22Rv1 (cell line): ENCODE results near the gene PPAN.

ENCODE experiments used
- H3K27ac ChIP-seq: fragments of 450-650 bp; 2 replicates; pipeline ENCODE4 v1.5.1; 2017
- CTCF ChIP-seq: fragments of 450-650 bp; IDR thresholded peaks from 2 replicates; pipeline ENCODE4 v1.5.1; 2017; ENCODE audit warnings: mild to moderate bottlenecking
- ZFX ChIP-seq: fragments of 450-650 bp; IDR thresholded peaks from 2 replicates; pipeline ENCODE4 v1.6.1; 2017; ENCODE audit warnings: antibody characterized with exemption, borderline replicate concordance

PPAN gene

GRCh38 chr19:10141973-10142372 lies 35.8 kb downstream of the PPAN start:
- no peak overlapping the region for H3K27ac ChIP-seq
- TF ChIP-seq ZFX (no peak), CTCF (no peak)

DNA sequence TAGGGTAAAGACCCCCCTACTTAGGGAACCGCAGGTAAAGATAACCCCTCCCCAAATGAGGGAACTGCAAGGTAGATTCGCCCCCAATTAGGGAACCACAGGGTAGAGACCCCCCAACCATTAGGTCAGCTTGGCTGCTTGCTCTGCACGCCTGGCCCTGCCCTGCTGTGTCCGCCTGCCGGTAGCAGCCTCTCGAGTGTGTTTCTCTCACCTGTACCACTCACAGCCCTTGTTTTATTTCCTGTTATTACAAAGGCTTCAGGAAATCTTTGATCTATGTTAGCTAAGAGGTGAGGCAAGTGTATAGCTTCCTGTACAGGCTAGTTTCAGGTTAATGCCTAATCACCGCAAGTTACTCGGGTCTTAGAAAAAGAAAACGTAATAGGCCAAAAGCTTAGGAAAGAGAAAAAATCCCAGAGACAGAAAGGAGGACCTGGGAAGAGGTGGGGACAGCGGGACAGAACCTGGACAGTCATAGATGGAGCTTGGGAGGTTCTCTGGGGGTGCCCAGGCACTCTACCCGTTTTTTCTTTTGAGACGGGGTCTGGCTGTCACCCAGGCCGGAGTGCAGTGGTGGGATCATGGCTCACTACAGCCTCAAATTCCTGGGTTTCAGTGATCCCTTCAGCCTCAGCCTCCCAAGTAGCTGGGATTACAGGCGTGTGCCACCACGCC lies 36.7 kb downstream of the PPAN start:
- no peak overlapping the region for H3K27ac ChIP-seq
- no peak for TF ChIP-seq CTCF

- no peak for TF ChIP-seq ZFX
- TF ChIP-seq CTCF, result no peak
- no peak overlapping the region for H3K27ac ChIP-seq
These were observed 37.5 kb downstream of the PPAN start for GRCh38 chr19:10143681-10144080.

DNA sequence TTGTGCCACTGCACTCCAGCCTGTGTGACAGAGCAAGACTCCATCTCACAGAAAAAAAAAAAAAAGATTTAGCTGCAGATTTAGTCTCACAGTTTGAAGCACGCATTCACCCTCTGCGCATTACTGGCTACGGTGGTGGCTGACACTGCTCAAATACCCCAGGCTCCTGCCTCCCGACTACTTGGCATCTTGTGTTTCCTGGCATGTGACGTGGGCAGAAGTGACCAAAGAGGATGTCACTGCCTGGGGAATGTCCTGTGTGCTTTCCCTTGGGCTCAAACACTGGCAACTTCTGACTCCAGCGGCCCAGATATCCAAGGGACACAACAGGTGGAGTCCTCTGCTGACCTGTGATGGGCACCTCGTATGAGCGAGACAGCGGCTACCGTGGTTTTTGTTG lies 38.2 kb downstream of the PPAN start:
- no peak overlapping the region for H3K27ac ChIP-seq
- TF ChIP-seq CTCF (no peak), ZFX (no peak)

DNA sequence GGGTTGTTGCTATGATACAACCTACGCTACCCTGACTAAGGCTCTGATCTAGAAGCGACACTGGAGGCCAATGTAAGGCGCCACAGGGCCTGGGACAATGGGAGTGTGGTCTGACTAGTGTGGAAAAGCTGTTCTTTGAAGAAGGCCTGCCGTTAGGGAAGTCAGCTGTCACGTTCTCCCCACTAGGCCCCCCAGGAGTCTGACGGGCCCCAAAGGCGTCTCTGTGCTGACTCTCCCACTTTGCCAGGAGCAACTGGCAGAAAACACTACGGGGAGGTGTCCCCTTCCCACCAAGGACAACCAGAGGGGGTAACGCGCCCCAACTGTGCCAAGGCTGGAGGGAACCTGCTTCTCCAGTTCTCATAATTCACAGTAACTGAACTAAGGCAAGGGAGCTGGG lies 38.9 kb downstream of the PPAN start:
- H3K27ac ChIP-seq, result no peak overlapping the region
- TF ChIP-seq CTCF (no peak), ZFX (no peak)

DNA sequence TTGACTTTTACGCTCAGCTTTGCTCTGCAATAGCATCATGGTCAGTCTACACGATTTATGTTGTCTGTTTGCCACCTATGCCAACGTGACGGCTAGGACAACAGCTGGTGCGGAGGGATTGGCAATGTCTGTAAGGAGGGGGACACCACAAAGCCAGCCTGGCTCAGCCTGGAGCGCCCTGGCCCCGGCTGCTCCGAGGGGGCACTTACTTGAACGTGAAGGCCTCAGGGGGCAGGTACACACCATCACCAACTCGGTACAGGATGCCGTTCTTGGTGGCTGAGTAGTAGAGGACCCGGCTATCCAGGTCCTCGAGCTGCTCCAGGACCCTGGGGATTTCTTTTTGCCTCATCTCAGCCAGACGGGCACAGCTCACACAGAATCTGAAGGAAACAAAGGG lies 40.0 kb downstream of the PPAN start:
- no peak overlapping the region for H3K27ac ChIP-seq
- TF ChIP-seq CTCF, result no peak
- TF ChIP-seq ZFX, result no peak

- H3K27ac ChIP-seq, result no peak overlapping the region
- TF ChIP-seq ZFX (no peak), CTCF (no peak)
These were observed 43.3 kb downstream of the PPAN start for GRCh38 chr19:10149427-10149826.
